Raji (cell line): ENCODE measurements around the gene LRIG1.

Experiments used
- POLR2A ChIP-seq: IDR thresholded peaks from 2 replicates; pipeline ENCODE4 v1.6.1; 2011; ENCODE audit warnings: low read depth, low read length, control low read depth; ENCODE audit not compliant: insufficient read depth

LRIG1 gene

DNA sequence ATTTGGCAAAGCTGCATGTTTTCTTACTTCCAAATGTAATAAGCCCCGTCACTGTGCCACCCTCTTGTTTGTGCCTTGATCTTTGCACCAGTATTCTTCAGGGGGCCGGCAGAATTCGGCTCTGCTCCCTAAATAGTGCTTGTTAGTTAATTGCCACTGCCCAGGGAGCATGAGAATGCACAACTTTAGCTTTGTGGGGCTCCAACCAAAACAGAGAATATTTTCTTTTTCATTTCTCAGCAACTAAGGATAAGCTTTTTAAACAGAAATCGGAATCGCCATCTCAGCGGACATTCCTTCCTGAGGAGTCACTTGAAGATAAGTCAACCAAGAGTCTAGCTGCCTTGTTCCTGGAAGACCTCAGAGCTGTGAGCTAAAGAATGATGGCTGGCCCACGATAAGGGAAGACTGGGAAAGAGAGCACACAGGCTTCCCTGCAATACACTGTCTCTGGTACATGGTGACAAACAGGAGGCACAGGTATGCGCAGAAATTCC lies 106.0 kb downstream of the LRIG1 start:
- TF ChIP-seq POLR2A = no peak

DNA sequence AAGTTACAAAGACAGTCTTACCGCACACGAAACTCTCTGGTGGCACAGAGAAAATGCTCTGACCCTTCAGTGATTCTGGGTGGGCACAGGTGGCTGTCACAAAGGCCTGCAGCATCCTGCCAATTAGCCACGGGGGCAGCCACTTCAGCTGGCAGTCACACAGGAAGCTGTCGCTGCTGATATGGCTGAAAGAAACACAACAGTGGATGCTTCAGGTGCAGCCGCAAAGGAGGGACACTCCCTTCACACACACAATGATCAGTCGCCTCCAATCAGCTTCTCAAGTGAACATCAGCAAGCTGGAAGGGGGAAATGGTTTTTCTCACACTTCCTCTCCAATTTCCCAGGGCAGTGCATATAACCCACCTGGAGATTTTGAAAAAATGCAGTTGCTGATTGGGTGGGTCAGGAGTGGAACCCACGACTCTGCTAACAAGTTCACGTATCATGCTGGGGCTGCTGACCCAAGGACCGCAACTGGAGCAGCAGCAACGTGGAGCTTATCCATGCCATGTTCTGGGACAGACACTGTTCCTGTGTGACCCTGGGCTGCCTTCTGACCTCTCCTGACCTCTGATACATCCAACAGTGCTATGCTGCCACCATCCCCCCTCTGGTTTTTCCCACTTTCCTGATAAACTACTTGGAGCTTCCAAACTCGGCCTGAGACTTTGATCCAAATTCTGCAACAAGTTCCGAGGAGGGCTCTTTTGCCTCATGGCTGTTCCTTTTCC lies 106.6 kb downstream of the LRIG1 start:
- no peak for TF ChIP-seq POLR2A

DNA sequence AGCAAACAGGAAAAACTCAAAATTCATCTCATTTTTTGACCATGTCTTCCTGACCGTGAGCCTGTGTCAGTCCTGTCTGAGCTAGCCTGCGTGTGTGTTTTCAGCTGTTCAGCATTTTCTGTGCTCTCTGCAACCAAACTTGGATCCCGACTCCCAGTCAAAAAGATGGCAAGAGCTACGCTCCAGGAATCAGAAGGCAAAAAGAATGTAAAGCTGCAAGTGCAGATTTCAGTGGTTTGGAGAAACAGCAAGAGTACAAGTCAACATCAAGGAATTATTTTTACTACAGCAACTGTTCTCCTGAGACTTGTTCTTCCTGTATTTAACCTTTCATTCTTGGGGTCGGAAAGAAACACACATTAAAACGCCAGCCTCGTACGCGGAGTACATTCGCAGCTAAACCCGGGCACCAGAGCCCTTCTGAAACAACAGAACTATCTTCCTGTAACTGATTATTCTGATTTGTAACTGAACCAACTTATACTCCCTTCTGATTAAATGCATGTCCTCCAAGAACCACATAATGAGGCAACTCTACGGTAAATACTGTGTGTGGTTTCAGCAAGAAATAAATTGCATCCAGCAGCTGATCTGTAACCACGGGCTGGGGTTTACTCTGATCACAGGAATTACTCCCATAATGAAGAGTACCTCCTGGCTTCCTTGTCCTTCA lies 107.4 kb downstream of the LRIG1 start:
- no peak for TF ChIP-seq POLR2A

DNA sequence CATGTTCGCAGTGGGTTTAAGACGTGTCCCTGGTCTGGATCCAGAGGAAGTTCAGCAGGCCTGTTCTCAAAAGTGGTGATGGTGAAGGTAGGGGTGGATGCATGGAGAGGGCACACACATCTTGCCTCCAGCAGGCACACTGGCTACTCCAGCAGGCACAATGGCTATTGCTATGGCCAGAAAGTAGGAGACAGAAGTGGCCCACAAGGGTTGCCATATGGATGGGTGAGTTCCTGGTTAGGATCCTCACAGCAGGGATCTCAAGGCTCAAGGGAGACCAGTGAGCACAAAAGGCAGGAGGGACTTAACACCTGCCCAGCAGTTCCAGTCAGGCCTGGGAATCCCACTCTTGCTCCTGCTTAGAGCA lies 107.9 kb downstream of the LRIG1 start:
- TF ChIP-seq POLR2A = no peak

DNA sequence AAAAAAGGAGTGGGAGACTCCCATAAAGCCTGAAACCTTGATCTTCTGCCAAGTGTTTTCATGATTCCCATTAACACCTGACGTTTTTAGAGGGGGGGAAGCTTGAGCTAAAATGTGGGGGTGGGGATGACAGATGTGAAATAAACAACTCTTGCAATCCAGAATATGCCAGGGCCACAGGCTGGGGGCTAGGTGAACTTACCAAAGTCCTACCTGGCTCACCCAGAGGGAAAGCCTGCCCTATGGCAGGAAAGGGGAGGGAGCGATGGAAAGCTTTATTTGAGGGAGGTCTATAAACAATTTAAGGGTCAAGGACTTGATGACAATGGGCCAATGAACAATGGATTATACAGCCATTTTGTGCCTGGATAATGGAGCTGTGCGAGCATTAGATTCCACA lies 108.3 kb downstream of the LRIG1 start:
- TF ChIP-seq POLR2A = no peak

DNA sequence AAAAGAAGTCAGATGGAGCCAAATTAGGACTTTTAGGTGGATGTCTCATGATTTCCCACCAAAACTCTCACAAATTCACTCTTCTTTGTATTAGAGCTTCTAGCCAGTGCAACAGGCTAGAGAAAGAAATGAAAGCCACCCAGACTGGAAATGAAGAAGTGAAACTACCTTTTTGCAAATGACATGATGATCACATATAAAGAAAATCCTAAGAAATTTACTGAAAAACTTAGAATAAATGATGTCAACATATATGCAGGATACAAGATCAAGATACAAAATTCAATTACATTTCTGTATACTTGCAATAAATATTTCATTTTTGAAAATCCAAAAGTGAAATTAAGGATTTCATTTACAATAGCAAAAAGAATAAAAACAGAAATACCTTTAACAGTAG lies 110.8 kb downstream of the LRIG1 start:
- no peak for TF ChIP-seq POLR2A

DNA sequence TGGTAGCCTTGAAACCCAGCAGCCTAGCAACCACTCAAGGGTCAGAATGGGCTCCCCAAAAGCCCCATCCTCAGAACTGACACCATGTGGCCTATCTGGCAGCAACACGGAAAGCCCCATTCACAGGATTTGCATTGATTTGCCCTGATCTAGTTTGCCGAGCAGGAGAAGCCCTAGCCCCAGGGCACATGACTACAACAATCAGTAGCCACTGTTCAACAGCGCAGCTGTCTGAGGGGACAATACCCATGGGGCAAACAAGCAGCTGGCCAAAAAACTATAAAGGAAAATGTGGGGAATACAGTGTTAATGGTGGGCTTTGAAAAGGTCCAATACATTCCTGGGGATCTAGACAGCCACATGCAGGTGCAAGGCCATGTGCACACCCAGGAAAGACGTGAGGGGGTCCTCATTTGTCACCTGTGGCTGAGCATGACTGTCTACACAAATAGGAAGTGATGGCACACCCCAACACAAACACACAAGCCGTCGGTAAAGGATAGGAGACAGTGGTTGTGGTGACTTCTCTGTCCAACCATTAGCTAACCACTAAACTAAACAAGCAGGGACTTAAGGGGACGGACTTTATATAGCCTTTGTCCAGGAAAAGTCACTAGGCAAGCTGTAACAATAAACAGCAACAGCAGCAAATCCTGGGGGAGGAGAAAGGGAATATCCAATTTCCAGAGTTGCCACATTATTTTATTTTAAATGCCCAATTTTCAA lies 113.7 kb downstream of the LRIG1 start:
- TF ChIP-seq POLR2A = no peak

DNA sequence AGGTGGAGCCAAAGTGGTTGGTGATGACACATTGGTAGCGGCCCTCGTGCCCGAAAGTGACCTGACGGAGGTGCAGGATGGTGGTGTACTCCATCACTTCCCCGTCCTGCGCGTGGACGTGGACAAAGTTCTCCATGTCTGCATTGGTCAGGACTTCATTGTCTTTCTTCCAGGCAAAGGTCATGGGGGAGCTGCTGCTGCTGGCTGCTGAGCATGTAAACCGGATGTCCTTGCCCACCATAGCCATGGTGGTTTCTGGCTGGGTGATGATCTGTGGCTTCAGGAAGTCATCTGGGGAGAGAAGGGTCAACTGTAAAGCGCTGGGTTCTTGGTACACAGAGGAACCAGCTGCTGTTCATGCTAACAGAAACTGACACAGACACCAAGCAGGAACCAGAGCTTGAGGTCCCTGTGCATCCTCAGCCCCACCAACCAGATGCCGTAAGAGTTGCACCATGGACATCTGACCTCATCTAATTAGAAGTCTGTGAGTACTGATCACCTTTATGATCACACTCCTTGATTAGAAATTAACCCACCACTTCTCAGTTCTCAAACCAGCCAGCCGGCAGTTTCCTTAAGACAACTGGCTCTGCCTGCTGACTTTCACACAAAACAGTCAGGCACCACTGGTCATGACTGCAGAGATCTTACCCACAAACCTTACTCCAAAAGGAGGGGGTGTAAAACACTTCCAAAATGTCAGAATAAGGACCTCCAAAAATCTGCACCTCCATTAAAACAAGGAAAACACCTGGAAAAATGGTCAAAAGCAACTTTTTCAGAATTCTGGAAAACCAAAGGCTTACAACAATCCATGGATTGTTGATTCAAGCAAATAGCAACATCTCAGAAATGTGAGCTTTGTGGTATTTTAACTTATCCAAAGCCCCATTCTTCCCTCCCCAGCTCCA lies 114.6 kb downstream of the LRIG1 start:
- TF ChIP-seq POLR2A = no peak

DNA sequence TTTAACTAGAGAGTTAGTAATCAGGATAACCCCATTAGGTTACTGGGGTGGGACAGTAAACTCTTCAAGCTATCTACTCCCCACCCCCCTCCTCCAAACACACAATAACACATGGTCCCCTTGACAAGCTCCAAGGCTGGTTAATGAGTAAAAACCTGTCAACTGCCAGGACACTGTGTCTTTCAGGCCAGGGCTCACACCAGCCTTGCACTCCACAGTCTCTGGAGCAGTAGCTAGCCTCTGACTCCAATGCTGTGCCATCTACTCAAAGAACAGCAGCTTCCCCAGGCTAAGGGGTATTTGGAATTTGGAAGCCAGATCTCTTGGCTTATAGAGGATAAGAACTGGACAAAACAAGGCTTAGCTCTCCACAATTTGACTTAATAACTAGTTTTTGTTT lies 115.8 kb downstream of the LRIG1 start:
- no peak for TF ChIP-seq POLR2A

DNA sequence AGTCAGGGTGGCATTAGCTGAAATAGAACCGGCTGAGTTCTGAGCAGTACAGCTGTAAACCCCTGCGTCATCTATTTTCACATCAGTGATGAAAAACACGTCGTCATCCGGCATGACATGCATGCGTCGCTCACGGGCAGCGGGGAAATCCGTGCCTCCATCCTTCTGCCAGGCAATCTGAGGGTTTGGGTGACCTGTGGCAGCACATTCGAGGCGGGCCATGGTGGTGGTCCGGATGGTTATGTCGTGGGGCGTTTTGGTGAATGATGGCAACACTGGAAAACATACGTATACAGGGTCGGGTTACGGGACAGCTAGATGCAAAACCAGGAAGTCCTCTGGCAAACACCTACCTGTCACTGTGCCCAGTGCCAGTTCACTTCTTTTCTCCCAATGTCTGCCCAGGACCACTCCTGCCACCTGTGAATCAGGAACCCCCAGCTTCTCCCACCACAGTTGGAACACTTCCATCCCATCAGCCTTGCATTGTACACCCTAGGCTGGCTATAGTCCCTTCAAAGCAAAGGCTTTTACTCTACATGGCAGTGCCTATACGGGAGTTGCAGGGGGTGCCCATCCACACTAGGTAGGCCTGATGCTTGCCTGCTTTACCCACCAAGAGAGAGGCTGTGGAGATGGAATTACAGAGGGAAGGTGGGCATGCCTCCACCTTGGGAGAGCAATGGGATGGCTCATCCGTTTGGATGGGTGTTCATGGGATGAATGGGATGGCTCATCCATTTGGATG lies 116.7 kb downstream of the LRIG1 start:
- TF ChIP-seq POLR2A = no peak

DNA sequence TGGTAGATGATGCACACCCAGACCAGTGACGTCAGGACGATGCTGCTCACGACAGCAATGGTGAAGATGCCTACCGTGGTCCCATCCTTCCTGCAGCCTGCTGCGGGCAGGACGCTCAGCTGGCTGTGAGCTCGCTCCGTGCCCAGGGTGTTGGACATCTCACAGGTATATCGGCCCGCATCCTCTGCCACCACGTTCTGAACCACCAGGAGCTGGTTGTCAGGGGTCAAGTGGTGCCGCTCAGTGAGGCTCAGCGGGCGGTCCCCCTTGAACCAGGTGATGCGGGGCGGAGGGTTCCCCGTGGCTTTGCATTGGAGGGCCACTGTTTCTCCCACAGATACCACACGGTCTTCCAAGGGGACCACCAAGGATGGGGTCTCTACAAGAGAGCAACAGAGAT lies 117.8 kb downstream of the LRIG1 start:
- no peak for TF ChIP-seq POLR2A

DNA sequence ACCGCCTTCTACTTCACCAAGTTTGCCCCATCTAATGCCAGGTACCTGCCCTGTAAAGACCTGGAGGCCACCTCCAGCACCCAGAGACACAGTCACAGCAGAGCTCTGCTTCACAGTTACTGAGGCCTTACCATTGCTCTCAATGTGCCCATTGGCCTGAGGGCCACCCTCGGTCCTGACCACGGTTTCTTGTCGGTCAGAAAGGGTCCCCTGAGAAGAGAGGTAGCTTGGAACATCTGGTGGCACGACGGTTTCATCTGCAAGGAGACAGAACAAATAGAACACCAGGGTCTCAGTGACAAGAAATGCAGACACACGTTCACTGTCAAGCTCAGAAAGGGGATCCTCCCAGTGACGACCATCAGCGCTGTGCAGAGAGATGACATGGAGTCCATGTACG lies 118.7 kb downstream of the LRIG1 start:
- no peak for TF ChIP-seq POLR2A

DNA sequence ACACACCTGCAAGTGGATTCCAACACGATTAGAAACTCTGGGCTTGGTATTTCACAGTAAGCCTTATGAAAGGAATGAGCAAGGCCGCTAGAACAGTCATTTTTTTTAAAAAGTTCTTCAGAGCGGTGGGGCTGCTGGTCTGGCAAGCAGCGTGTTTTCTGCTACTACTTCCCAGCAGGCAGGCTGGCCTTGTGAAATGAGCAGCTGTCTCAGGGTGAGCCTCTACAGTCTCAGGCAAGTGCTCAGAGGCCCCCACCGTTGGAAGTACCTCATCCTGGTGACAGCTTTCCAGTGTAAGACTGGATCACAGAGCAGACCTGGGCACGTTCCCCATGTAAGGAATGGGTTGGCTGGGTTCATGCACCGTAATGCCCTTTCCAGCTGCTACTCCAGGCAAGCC lies 119.2 kb downstream of the LRIG1 start:
- no peak for TF ChIP-seq POLR2A

DNA sequence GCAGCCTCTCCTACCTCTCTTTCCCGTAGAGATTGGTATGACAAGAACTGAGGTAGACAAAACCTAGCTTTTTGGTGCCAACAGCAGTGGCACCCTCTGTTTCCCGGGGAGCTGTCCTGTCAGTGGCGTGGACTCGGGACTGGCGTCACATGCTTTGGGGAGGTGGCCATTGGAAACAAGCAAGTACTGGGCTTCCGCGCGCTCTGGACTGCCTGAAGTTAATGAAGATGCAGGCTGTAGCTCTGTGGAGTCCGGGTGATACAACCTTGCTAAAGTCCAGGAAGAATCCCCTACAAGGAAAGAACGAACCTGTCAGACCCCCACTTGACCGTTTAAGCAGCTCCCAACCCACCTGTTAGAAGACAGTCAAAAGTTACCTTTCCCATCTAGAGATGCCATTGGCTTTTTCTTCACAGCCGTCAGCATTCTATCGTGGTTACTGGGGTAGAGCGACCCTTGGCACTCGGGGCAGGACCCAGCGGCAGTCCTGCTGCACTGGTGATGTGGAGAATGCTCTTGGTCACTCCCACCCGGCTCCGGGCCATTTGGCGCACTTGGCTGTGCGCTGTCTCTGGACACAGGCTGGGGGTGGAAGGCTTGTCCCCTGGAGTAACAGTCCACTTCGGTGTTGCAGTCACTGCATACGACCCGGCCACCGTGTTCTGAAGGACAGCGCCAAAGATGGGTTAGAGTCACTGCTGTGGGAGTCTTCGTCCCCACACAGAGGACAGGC lies 120.5 kb downstream of the LRIG1 start:
- TF ChIP-seq POLR2A = no peak
